ENCODE measurements around the gene BRAF.

BRAF gene

DNA sequence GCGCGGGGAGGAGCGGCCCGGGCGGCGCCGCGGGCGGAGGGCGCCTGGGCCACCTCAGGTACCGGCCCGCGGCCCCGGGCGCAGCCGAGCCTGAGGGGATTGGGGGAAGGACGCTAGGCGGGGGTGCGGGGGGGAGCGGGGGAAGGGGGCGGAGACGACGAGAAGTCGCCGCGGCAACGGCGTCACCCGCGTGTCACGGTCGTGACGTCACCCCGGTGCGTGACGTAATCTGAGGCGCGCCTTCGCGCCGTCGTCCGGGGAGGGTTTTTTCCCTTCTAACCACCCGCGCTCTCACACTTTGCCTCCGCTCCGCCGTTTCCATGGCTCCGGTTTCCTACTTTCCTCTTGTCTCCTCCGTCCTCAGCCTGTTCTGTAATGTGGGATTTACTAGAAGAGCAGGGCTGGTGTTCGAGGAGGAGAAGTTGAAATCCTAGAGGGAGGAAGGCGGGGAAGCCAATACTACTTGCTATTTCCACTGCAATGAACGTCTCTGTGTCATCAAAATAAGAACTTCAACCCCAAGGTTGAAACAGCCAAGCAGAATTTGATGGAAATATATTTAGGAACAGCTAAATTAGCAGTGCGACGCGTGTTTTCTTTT is at the start of gene BRAF (continued):
- TF ChIP-seq, protein P1, sequence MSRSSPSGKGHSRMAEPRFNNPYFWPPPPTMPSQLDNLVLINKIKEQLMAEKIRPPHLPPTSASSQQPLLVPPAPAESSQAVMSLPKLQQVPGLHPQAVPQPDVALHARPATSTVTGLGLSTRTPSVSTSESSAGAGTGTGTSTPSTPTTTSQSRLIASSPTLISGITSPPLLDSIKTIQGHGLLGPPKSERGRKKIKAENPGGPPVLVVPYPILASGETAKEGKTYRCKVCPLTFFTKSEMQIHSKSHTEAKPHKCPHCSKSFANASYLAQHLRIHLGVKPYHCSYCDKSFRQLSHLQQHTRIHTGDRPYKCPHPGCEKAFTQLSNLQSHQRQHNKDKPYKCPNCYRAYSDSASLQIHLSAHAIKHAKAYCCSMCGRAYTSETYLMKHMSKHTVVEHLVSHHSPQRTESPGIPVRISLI (tag by site-specific recombination; IDR thresholded peaks at IDR 0.05), result peak; percentile 84
- TF ChIP-seq ZNF350 (tag by site-specific recombination; IDR thresholded peaks at IDR 0.05) (no peak), SALL2 (tag by site-specific recombination; IDR thresholded peaks at IDR 0.05; ENCODE audit: borderline replicate concordance) (no peak), ZNF530 (tag by site-specific recombination; IDR thresholded peaks at IDR 0.05; ENCODE audit: low read depth) (no peak), MZF1 (tag by site-specific recombination; IDR thresholded peaks at IDR 0.05; ENCODE audit: borderline replicate concordance) (no peak), ZNF585B (tag by site-specific recombination; IDR thresholded peaks at IDR 0.05) (no peak), ZNF701 (tag by site-specific recombination; IDR thresholded peaks at IDR 0.05) (no peak), GFI1B (tag by site-specific recombination; IDR thresholded peaks at IDR 0.05) (no peak), ZNF221 (tag by site-specific recombination; IDR thresholded peaks at IDR 0.05; ENCODE audit: borderline replicate concordance) (no peak), ZFHX2 (tag by site-specific recombination; conservative IDR thresholded peaks at IDR 0.05) (0 out of 2 replicates have a peak, but pooled peaks have one; percentile 11), ZNF830 (tag by site-specific recombination; IDR thresholded peaks at IDR 0.05; ENCODE audit: low read depth) (no peak), KLF10 (tag by site-specific recombination; IDR thresholded peaks at IDR 0.05) (0 out of 2 replicates have a peak, but pooled peaks have one; percentile 51), ZNF274 (IDR thresholded peaks at IDR 0.05; ENCODE audit: low read length) (no peak), ZNF274 (tag by site-specific recombination; IDR thresholded peaks at IDR 0.05; ENCODE audit: borderline replicate concordance) (no peak), YY2 (tag by site-specific recombination; IDR thresholded peaks at IDR 0.05) (no peak), GLI4 (tag by site-specific recombination; IDR thresholded peaks at IDR 0.05) (peak; percentile 75; the same call in 1 of the 2 replicates), ZEB2 (tag by site-specific recombination; IDR thresholded peaks at IDR 0.05) (peak; percentile 92), SCRT1 (tag by site-specific recombination; IDR thresholded peaks at IDR 0.05; ENCODE audit: borderline replicate concordance) (no peak), ZFP3 (tag by site-specific recombination; IDR thresholded peaks at IDR 0.05; ENCODE audit: low read depth) (no peak), ZNF544 (tag by site-specific recombination; IDR thresholded peaks at IDR 0.05) (no peak), ZNF560 (tag by site-specific recombination; IDR thresholded peaks at IDR 0.05; ENCODE audit: borderline replicate concordance) (no peak), ZNF114 (tag by site-specific recombination; IDR thresholded peaks at IDR 0.05) (no peak), ZNF654 (tag by site-specific recombination; IDR thresholded peaks at IDR 0.05; ENCODE audit: low read depth) (no peak), ZNF335 (tag by site-specific recombination; conservative IDR thresholded peaks at IDR 0.05) (peak; percentile 22; the same call in 1 of the 2 replicates), ZNF664 (tag by site-specific recombination; IDR thresholded peaks at IDR 0.05) (no peak)
- TF ChIP-seq, protein P2, sequence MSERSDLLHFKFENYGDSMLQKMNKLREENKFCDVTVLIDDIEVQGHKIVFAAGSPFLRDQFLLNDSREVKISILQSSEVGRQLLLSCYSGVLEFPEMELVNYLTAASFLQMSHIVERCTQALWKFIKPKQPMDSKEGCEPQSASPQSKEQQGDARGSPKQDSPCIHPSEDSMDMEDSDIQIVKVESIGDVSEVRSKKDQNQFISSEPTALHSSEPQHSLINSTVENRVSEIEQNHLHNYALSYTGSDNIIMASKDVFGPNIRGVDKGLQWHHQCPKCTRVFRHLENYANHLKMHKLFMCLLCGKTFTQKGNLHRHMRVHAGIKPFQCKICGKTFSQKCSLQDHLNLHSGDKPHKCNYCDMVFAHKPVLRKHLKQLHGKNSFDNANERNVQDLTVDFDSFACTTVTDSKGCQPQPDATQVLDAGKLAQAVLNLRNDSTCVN (tag by site-specific recombination; optimal IDR thresholded peaks at IDR 0.05), result peak; percentile 67
- TF ChIP-seq, protein P3, sequence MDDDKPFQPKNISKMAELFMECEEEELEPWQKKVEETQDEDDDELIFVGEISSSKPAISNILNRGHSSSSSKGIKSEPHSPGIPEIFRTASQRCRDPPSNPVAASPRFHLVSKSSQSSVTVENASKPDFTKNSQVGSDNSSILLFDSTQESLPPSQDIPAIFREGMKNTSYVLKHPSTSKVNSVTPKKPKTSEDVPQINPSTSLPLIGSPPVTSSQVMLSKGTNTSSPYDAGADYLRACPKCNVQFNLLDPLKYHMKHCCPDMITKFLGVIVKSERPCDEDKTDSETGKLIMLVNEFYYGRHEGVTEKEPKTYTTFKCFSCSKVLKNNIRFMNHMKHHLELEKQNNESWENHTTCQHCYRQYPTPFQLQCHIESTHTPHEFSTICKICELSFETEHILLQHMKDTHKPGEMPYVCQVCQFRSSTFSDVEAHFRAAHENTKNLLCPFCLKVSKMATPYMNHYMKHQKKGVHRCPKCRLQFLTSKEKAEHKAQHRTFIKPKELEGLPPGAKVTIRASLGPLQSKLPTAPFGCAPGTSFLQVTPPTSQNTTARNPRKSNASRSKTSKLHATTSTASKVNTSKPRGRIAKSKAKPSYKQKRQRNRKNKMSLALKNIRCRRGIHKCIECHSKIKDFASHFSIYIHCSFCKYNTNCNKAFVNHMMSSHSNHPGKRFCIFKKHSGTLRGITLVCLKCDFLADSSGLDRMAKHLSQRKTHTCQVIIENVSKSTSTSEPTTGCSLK (tag by site-specific recombination; IDR thresholded peaks at IDR 0.05), result no peak
- TF ChIP-seq, protein P4, sequence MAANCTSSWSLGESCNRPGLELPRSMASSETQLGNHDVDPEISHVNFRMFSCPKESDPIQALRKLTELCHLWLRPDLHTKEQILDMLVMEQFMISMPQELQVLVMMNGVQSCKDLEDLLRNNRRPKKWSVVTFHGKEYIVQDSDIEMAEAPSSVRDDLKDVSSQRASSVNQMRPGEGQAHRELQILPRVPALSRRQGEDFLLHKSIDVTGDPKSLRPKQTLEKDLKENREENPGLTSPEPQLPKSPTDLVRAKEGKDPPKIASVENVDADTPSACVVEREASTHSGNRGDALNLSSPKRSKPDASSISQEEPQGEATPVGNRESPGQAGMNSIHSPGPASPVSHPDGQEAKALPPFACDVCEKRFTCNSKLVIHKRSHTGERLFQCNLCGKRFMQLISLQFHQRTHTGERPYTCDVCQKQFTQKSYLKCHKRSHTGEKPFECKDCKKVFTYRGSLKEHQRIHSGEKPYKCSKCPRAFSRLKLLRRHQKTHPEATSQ (tag by site-specific recombination; IDR thresholded peaks at IDR 0.05), result no peak
- TF ChIP-seq, protein P5, sequence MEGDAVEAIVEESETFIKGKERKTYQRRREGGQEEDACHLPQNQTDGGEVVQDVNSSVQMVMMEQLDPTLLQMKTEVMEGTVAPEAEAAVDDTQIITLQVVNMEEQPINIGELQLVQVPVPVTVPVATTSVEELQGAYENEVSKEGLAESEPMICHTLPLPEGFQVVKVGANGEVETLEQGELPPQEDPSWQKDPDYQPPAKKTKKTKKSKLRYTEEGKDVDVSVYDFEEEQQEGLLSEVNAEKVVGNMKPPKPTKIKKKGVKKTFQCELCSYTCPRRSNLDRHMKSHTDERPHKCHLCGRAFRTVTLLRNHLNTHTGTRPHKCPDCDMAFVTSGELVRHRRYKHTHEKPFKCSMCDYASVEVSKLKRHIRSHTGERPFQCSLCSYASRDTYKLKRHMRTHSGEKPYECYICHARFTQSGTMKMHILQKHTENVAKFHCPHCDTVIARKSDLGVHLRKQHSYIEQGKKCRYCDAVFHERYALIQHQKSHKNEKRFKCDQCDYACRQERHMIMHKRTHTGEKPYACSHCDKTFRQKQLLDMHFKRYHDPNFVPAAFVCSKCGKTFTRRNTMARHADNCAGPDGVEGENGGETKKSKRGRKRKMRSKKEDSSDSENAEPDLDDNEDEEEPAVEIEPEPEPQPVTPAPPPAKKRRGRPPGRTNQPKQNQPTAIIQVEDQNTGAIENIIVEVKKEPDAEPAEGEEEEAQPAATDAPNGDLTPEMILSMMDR (tag by site-specific recombination; IDR thresholded peaks at IDR 0.05), result no peak
- TF ChIP-seq, protein P6, sequence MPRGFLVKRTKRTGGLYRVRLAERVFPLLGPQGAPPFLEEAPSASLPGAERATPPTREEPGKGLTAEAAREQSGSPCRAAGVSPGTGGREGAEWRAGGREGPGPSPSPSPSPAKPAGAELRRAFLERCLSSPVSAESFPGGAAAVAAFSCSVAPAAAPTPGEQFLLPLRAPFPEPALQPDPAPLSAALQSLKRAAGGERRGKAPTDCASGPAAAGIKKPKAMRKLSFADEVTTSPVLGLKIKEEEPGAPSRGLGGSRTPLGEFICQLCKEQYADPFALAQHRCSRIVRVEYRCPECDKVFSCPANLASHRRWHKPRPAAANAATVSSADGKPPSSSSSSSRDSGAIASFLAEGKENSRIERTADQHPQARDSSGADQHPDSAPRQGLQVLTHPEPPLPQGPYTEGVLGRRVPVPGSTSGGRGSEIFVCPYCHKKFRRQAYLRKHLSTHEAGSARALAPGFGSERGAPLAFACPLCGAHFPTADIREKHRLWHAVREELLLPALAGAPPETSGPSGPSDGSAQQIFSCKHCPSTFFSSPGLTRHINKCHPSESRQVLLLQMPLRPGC (tag by site-specific recombination; IDR thresholded peaks at IDR 0.05), result no peak

Data from HEK293 (cell line).